GM21737 (cell line): Measurements from ENCODE around the gene ALMS1.
"Not testable (repeated sequence)": the region's sequence is repeated elsewhere in the genome, so short reads cannot be mapped to it uniquely, and the experiment has no call there.

Experiments used
- ATAC-seq: cut with Tn5 transposase; IDR thresholded peaks from one replicate; pipeline ENCODE4 v1.9.1; 2021; ENCODE audit warnings: mild to moderate bottlenecking, moderate library complexity; ENCODE audit not compliant: unreplicated experiment

The ALMS1 gene, protein sequence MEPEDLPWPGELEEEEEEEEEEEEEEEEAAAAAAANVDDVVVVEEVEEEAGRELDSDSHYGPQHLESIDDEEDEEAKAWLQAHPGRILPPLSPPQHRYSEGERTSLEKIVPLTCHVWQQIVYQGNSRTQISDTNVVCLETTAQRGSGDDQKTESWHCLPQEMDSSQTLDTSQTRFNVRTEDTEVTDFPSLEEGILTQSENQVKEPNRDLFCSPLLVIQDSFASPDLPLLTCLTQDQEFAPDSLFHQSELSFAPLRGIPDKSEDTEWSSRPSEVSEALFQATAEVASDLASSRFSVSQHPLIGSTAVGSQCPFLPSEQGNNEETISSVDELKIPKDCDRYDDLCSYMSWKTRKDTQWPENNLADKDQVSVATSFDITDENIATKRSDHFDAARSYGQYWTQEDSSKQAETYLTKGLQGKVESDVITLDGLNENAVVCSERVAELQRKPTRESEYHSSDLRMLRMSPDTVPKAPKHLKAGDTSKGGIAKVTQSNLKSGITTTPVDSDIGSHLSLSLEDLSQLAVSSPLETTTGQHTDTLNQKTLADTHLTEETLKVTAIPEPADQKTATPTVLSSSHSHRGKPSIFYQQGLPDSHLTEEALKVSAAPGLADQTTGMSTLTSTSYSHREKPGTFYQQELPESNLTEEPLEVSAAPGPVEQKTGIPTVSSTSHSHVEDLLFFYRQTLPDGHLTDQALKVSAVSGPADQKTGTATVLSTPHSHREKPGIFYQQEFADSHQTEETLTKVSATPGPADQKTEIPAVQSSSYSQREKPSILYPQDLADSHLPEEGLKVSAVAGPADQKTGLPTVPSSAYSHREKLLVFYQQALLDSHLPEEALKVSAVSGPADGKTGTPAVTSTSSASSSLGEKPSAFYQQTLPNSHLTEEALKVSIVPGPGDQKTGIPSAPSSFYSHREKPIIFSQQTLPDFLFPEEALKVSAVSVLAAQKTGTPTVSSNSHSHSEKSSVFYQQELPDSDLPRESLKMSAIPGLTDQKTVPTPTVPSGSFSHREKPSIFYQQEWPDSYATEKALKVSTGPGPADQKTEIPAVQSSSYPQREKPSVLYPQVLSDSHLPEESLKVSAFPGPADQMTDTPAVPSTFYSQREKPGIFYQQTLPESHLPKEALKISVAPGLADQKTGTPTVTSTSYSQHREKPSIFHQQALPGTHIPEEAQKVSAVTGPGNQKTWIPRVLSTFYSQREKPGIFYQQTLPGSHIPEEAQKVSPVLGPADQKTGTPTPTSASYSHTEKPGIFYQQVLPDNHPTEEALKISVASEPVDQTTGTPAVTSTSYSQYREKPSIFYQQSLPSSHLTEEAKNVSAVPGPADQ (N-terminal part only)

DNA sequence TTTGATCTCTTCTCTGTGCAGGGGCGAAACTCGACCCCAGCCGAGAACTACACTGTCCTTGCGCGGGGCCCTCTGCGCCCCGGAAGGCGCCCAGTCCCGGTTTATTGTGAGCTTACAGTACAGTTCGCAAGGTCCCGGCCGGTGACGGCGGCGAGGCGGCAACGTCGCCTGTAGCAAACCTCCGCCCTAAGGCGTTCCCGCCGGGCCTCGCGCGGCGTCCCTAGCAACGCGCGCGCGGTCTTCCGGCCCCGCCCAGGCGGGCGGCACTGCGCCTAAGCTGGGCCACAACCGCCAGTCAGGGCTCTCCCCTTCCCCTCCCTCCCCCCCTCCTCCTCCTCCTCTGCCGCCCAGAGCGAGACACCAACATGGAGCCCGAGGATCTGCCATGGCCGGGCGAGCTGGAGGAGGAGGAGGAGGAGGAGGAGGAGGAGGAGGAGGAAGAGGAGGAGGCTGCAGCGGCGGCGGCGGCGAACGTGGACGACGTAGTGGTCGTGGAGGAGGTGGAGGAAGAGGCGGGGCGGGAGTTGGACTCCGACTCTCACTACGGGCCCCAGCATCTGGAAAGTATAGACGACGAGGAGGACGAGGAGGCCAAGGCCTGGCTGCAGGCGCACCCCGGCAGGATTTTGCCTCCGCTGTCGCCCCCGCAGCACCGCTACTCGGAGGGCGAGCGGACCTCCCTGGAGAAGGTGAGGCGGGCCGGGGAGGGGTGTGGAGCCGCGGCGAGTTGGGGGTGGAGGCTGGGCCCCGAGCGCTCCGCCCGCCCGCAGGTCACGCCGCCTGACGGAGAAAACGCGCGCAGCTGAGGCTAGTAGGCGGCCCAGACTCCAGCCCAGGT lies at the start of gene ALMS1:
Gene ALMS1, plus strand, starts transcription at position 333 of the 838 bp plus-strand sequence. Its CDS starts 33 bp downstream, at position 366.
- peak; percentile 88 for ATAC-seq

DNA sequence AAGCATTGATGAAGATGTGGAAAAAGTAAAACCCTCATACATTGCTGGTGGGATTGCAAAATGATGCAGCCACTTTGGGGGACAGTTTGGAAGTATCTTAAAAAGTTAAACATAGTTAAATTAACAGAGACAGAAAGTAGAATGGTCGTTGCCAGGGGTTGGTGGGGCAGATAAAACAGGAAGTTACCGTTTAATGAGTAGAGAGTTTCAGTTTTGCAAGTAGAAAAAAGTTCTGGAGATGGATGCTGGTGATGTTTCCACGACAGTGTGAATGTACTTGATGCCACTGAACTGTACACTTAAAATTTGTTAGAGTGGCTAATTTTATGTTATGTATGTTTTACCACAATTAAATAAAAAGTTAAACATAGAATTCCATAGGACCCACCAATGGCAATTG lies 47.8 kb upstream of the ALMS1 start:
- ATAC-seq = no peak

DNA sequence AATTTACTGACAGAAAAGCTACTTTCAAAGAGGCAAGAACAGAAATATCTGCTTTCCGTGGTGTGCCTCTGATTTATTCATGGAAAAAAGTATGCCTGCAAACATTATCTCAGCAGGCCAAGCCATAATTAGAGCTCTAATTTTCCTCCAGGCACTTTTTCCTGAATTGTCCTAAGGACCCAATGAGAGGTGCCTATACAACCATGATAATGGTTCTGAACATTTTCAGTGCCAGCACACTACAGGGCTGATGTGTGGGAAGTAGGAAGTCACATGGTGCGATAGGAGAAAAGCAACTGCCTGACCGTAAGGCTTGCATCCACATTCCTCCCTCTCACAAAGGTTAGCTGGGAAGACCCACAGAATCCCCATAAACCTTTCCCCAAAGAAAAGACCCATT lies 46.4 kb upstream of the ALMS1 start:
- ATAC-seq = no peak

DNA sequence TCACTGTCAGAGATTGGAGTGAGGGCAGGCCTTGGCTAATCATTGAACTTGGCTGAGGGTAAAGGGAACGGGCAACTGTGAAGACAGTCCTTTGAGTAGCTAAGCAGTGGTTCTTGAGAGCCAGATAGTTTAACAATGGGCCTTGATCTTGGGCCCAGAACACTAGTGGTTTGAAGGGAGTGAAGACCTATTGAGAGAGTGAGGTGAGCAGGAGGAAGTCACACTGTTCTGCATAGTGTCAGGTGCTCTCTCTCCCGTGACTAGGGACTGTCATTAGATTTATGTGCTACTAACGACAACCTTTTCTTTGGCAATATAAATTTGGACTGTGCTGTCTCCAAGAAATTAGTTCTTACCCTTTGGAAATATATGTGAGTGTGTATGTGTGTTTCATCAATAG lies 44.6 kb upstream of the ALMS1 start:
- no peak for ATAC-seq

DNA sequence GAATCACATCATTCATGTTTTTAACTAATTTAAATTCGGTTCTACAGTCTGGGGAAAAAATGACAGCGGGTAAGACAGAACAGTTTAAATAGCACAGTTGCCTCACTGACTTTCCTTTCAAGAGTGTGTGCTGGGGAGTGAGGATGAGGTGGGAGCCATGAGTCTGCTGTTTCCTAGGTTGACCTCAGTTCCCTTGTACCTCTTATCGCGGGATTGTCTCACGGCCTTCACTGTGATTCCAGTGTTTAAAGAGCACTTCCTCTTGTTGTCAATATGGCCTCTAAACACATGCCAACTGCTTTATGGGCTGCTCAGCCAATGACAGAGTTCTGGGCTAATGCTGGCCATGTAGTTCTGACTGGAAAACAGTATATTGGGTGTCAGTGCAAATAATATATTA lies 41.6 kb upstream of the ALMS1 start:
- ATAC-seq = no peak

DNA sequence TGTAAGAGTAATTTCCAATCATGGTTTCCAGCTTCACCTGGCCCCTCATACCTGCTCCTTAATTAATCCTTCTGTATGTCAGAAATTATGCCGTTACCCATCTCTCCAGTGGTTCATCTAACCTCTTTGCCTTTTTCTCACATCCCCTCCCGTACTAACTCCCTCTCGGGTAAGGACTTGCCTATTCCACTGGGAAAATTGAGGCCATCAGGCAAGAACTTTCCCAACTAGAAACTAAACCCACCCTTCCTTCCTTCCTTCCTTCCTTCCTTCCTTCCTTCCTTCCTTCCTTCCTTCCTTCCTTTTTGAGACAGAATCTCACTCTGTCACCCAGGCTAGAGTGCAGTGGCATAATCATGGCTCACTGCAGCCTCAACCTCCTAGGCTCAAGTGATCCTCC lies 40.9 kb upstream of the ALMS1 start:
- not testable (repeated sequence) for ATAC-seq

DNA sequence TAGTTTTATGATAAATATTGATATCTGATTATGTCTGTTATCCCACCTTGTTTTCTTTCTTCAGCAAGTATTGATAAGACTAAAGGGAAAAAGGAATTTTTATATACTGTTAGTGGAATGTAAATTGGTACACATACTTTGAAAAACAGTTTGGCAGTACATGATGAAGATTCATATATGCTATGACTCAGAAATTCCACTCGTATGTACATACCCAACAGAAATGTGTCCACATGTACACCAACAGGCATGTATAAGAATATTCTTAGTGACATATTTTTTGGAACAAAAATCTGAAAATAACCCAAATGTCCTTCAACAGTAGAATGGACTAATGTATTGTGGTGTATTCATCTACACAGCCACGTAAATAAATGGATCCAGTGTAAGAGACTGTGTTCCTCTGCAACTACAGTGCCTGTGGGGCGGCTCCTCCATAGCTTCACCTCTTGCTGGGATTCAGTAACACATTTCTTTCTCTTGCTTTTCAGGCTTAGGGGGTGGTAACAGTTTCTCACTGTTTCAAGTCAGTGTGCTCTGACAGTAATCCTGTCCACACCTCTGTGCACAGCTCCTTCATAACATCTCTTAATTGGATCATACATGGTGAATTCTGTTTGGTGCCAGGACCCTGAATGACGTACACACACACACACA lies 35.5 kb upstream of the ALMS1 start:
- ATAC-seq = no peak

DNA sequence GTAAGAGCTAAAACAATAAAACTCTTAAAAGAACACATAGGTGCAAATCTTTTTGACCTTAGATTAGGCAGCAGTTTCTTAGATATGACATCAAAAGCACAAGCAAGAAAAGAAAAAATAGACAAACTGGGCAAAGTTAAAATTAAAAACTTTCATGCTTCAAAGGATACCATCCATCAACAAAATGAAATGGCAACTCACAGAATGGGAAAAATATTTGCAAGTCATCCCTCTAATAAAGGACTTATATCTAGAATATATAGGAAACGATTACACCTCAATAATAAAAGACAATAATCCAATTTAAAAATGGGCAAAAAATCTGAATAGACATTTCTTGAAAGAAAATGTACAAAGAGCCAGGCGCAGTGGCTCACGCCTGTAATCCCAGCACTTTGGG lies 29.5 kb upstream of the ALMS1 start:
- no peak for ATAC-seq

DNA sequence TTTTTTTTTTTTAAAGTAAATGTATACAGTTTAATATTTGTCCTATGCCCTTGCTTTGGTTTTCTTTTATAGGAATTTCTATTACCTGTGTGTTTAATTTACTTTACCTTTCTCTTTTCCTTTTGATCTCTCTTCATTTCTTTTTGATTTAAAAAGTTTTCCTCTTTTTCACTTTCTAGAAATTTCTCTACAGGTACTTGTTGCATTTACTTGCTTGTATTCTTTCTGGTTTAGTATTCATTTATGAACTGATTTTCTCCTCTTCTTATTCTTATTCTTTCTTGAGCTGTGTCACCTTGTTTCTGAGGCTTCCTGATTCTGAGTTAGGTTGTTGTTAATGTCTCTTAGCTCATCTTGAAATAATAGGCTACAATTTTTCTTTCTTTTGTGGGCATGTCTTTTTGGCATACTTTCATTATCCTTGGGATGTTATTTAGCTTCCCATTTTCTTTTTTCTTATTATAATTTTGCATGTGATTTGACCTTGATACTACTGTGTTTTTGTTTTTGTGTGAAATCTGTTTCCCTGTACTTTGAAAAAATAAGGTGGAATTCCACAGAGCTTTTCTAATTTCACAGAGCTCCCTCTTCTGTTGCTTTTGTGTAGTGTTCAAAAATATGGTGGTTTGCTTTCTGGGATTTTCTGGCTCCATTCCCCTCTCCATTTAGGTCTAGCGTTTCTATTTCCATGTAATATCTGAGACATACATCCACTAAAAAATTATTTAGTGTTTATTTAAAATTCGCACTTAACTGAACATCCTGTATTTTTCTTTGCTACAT lies 25.5 kb upstream of the ALMS1 start:
- ATAC-seq = no peak

DNA sequence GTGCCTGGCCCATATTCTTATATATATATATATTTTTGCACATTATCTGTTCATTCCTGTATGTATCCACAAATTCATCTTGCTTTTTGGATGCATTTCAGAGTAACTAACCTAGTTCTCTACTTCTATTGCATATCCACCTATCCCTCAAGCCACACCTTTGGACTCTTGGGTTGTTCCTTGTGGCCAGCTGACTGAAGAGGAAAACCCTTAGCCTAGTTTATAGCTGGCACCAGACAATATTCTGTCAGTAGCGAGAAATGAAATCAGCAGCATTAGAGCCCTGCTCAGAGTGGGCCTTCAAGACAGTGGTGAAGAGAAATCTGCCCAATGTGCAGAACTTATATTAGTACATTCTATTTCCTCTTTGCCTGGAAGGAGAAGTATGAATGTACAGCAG lies 19.6 kb upstream of the ALMS1 start:
- no peak for ATAC-seq

DNA sequence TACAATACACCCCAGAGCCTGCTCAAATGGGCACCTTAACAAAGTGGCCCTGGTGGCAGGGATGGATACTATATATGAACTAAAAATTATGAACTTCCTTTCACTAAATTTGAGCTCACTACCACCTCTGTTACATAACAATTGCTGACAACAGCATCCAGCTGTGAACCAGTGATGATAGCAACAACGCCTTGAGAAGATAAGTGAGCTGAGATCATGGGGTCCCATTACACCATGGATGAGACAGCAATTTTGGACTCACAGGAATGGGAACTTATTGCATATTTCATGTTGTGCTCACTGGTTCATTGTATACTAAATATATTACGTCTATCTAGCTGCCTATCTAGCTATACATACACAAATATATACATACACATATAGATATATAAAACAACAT lies 16.9 kb upstream of the ALMS1 start:
- ATAC-seq = no peak

DNA sequence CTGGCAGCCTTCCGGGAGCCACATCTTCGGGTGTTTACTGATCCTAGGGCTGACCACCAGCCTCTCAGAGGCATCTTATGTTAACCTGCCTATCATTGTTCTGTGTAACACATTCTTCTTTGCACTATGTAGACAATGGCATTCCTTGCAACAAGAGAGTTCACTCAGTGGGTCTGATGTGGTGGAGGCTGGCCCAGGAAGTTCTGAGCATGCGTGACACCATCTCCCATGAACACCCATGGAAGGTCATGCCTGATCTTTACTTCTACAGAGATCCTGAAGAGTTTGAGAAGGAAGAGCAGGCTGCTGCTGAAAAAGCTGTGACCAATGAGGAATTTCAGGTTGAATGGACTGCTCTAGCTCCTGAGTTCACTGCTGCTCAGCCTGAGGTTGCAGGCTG lies 15.3 kb upstream of the ALMS1 start:
- ATAC-seq = no peak

DNA sequence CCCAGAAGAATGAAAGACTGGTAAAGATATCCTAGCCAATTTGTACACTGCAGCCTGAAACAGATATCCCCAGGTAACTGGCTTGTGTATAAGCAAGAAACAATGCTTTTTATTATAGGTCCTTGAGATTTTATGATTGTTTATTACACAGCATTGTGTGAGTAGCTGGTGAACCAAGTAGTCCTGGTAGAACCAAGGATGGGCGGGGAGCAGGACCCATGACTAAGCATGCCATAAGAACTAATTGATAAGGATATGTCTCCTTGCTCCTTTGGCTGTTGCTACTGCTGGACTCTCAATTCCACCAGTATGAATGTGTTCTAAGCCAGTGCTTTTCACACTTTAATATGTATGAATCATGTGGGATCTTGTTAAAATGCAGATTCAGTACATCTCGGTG lies 12.3 kb upstream of the ALMS1 start:
- no peak for ATAC-seq

DNA sequence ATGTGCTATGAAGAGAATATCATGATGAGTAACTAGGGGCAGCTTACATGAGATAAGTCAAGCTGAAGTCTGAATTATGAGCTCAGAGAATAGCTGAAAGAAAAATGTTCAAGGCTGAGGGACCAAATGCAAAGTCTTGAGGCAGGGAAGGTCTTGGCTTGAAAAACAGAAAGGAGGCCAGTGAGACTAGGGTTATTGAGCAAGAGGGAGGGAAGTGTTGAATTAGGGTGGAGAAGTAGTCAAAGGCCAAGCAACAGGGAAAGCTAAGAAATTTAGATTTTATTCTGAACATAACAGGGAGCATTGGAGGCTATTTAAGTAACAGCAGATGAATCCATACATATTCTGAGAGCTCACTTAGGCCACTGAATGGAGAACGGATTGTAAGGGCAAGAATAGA lies 11.4 kb upstream of the ALMS1 start:
- no peak for ATAC-seq

DNA sequence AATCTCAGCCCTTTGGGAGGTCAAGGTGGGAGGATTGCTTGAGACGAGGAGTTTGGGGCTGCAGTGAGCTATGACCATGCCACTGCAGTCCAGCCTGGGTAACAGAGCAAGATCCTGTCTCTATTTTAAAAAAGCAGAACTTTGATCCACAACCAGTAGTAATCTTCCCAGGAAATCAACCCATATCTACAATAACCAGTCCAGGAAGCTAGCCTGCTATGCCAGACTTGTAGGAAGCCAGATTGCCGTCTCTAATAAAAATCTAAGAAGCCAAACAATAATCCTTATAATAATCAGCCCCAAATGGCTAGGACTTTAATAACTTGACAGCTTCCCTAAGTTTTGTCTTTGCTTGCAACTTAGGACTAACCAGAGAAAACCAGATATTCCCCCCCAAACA lies 9.0 kb upstream of the ALMS1 start:
- no peak for ATAC-seq

DNA sequence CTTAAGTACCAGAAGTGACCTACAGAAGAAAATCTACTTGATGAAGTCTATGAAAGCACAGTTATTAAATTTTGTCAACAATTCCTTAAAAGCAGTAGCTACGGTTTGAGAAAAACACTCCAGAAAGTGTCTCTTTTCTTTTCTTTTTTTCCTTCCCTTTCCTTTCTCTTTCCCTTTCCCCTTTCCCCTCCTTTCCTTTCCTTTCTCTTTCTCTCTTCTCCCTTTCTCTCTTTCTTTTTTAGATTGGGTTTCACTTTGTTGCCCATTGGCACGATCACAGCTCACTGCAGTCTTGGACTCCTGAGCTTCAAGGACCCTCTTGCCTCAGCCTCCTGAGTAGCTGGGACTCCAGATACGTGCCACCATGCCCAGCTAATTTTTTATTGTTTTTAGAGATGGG lies 2.6 kb upstream of the ALMS1 start:
- no peak for ATAC-seq

DNA sequence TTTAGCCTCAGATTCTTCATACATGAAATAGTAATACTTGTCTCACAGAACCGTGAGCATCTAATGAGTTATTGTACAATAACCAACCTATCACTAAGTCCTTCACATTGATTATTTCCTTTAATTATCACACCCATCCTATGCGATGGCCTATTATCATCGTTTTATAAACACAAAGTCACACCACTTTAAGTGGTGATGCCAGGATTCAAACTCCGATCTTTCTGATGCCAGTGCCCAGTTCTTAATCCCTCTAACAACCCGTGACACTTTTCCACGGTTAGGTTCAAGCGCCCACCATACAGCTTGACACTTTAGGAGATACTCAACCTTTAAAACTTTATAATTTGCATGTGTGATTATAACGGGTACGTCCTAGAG lies 523 bp upstream of the ALMS1 start:
- no peak for ATAC-seq

DNA sequence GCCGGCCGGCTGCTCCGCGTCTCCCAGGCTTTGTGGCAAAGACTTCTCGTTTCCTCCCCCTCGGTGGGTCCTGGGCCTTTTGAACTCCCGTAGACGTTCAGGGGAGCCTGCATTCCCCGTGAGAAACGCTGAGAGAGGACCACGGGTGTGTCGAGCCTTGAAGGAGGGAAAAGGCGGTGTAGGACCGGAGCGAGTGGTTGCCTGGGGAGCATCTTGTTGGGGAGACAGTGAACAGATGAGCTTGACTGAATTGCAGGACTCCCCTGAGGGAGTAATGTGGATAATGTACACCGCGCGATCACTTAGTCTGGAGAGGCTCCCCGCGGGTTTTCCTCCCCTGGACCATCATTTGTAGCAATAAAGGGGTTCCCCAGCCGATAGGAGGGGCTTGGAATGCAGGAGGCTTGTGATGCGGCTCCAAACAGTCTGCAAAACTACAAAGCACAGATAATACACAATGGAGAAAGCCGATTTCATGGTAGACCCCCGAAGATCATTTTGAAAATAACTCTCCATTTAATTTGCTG lies 769 bp downstream of the ALMS1 start:
- ATAC-seq = no peak
